ENCODE results near the gene ZNF136. TPM values are rescaled to one million over a fixed set of nuclear protein-coding genes. Genes with fewer than 3 reads are reported as not detected.

The ZNF136 gene
- 10 to 100 TPM; 14.5 to 17.4 TPM for total RNA-seq

DNA sequence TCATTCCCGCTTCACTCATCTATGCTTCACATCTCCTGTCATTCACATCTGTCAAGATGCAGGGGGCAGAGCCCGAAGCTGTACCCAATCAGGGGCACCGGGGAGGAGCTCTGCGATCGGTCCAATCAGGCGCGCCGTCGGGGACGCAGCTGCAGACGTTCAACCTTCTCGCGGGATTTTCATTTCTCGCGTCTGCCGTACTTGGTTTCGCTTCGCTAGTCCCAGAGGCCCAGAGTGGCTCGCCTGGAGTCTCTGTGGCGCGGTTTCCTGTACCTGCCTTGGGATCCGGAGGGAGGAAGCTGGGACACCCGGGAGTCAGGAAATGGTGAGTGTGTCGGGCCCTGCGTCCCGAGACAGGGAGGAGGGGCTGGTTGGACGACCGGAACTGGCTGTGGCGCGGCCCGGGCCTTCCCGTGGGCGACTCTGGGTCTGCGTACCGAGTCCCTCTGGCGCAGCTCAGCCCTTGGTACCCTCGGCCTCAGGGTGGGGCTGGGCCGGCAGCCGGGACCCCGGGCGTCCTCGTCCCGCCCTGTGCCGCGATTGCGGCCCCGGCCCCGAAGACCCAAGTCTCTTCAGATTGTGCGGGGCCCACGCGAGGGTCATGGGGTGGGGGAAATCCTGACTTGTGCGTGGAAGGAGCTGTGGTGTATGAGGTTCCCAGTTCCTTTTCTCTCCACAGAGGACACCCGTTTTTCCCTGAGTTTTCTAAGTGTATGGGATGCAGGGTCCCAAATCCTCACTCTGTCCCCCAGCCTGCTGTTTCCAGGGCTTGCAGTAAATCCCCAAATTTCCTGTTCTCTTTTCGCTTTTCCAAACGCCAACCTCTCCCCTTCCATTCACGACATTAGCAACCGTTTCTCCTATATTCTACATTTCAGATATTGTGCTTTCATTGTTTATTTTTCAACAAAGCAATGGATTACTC, at the start of gene ZNF136:
Gene ZNF136, plus strand, starts transcription at position 215 of the 925 bp plus-strand sequence. Its CDS starts 108 bp downstream, at position 323.
- Mint-ChIP-seq H3K36me3 (ENCODE audit: low read depth) (peaks cover 30% of the 10 kb centered on the region), H3K4me3 (peak within 1 kb of the TSS; percentile 93), H3K27ac (peak within 1 kb of the TSS; percentile 97), H3K4me1 (peaks cover 44% of the 10 kb centered on the region), H3K9me3 (peaks cover 2% of the 10 kb centered on the region), H3K27me3 (no peaks in the 10 kb centered on the region)
- CTCF ChIA-PET = interaction anchor here (0.6 to 1.7 kb wide), 5 partner anchors 22 to 603 kb away, joined by 3 to 5 read pairs (median 4); partner anchors contain the start of gene ZNF20
- DNase-seq = peak; percentile 97
- POLR2A ChIA-PET = interaction anchor here (0.7 to 1.0 kb wide), 3 partner anchors 14 to 365 kb away, joined by 3 to 4 read pairs (median 4); partner anchors contain the start of gene ZNF491

- H3K4me1 Mint-ChIP-seq = no peaks in the 10 kb centered on the region
- H3K9me3 Mint-ChIP-seq = peaks cover 45% of the 10 kb centered on the region
- H3K27ac Mint-ChIP-seq = no peak overlapping the region
- no peak overlapping the region for H3K4me3 Mint-ChIP-seq
- CTCF ChIA-PET = interaction anchor here (0.6 kb wide), 1 partner anchor 157 kb away, joined by 4 read pairs; no protein-coding TSS in a partner anchor
- H3K36me3 Mint-ChIP-seq (ENCODE audit: low read depth) = peaks cover 48% of the 10 kb centered on the region
- POLR2A ChIA-PET = no interaction called here
- DNase-seq = no peak
- H3K27me3 Mint-ChIP-seq = no peaks in the 10 kb centered on the region
These were observed 49.8 kb upstream of the ZNF136 start for GRCh38 chr19:12113121-12113520.

DNA sequence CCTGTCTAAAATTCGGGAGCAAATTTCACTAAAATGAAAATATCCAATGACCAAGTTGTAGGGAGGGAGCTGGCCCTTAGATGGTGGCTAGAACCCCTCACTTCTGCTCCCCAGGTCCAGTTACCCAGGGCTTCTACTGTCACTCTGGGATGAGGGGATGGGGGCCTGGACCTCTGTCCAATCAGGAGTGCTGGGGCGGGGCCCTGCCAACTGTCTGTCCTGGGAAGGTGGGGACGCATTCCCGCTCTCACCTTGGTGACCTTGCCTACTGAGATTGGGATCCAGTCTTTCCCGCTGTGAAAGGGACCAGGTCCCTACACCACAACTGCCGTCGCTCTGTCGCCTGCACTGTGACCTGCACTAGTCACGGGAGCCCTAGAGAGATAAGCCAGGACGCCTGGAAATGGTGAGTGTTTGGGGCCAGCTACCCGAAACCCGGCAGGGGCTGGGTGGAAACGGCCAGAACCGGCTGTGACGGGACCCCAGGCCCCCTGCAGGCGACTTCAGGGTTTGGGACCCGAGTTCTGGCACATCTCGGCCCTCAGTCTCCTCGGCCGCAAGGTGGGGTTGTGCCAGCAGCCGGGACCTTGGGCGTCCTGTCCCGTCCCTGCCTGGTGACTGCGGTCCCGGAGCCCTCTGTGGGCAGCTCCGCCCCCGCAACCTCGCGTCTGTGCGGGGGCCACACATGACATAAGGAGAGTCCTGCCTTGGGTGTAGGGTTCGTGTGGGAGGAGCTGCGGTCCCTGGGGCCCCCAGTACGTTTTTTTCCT, 45.5 kb upstream of the ZNF136 start:
- Mint-ChIP-seq H3K27ac (no peak overlapping the region), H3K4me3 (no peak overlapping the region), H3K36me3 (ENCODE audit: low read depth) (peaks cover 23% of the 10 kb centered on the region), H3K27me3 (no peaks in the 10 kb centered on the region), H3K4me1 (no peaks in the 10 kb centered on the region), H3K9me3 (peaks cover 26% of the 10 kb centered on the region)
- POLR2A ChIA-PET = no interaction called here
- CTCF ChIA-PET = interaction anchor here (0.6 kb wide), 1 partner anchor 62 kb away, joined by 3 read pairs; no protein-coding TSS in a partner anchor
- no peak for DNase-seq

DNA sequence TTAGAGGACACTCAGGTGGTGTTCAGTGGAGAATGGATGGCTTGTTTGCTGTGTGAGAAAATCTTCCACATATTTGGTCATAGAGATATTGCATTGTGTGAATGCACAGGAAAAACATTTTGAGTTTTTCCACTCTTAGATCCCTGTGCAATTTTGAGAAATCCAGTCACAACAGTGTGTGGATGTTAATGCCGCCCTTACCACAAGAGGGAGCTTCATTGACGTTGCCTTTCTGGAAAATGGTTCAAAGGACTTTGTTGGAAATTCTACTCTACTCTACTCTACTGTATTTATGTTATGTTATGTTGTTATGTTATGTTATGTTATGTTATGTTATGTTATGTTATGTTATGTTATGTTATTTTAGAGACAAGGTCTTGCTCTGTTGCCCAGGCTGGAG, 36.2 kb upstream of the ZNF136 start:
- Mint-ChIP-seq H3K27me3 (no peaks in the 10 kb centered on the region), H3K4me3 (no peak overlapping the region), H3K4me1 (no peaks in the 10 kb centered on the region), H3K36me3 (ENCODE audit: low read depth) (peaks cover 11% of the 10 kb centered on the region), H3K27ac (no peak overlapping the region), H3K9me3 (peaks cover 26% of the 10 kb centered on the region)
- DNase-seq = peak; percentile 14
- CTCF ChIA-PET = interaction anchor here (0.6 kb wide), 1 partner anchor 731 kb away, joined by 3 read pairs; no protein-coding TSS in a partner anchor
- POLR2A ChIA-PET = no interaction called here

GRCh38 chr19:12133069-12133468, 29.8 kb upstream of the ZNF136 start:
- Mint-ChIP-seq H3K36me3 (ENCODE audit: low read depth) (peaks cover 65% of the 10 kb centered on the region), H3K9me3 (peaks cover 54% of the 10 kb centered on the region)

DNA sequence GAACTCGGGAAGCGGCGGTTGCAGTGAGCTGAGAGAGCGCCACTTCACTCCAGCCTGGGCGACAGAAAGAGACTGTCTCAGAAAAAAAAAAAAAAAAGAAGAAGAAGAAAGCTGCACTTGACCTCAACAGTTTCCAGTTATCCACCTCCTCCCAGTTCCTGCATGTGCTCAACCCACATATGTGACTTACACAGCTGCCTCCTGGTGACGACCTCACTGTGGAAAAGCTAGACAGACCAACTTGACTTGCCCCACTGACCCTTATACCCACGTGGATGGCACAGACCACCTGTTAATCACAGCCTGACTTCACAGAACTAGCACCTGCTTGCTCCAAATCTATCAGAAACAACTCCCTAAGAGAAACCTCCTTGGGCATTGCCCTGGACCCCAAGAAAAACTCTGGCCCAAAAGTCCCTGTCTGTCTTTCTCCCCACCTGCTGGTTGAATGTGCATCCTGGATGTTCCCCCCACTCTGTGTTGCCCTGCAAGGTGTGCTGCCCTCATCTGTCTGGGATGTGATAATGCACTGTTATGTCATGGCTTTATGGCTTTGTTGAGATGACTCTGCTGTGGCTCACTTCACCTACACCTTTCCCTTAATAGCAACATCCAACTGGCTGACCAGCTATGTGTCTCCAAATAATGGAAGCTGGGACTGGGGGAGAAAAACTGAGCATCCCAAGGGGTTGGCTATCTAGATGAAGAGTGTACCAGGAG, 25.5 kb upstream of the ZNF136 start:
- Mint-ChIP-seq H3K36me3 (ENCODE audit: low read depth) (peaks cover 57% of the 10 kb centered on the region), H3K9me3 (peaks cover 30% of the 10 kb centered on the region), H3K4me3 (no peak overlapping the region), H3K4me1 (peaks cover 38% of the 10 kb centered on the region), H3K27ac (peak overlapping the region; percentile 44), H3K27me3 (no peaks in the 10 kb centered on the region)
- ChIA-PET CTCF (interaction anchor here (1.1 to 1.6 kb wide), 4 partner anchors 77 to 340 kb away, joined by 3 to 4 read pairs (median 4); partner anchors contain the start of gene ZNF878), POLR2A (no interaction called here)
- peak; percentile 24 for DNase-seq

More at GRCh38 chr19:12133069-12133468, 29.8 kb upstream of the ZNF136 start:
- Mint-ChIP-seq H3K27me3 (no peaks in the 10 kb centered on the region), H3K27ac (no peak overlapping the region), H3K4me1 (peaks cover 9% of the 10 kb centered on the region), H3K4me3 (no peak overlapping the region)
- ChIA-PET CTCF (interaction anchor here (0.6 kb wide), 1 partner anchor 1002 kb away, joined by 3 read pairs; no protein-coding TSS in a partner anchor), POLR2A (no interaction called here)
- DNase-seq = no peak

DNA sequence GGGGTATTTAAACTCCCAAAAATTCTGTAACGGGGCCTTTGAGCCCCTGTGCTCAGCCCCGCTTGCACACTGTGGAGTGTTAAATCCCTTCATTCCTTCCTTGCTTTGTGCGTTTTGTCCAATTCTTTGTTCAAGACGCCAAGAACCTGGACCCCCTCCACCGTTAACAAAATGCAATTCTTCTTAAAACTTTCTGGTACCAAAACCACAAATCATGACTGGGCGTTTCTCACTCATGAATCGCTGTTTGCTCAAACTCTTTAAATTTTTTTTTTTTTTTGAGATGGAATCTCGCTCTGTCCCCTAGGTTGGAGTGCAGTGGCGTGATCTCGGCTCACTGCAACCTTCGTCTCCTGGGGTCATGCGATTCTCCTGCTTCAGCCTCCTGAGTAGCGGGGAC, 23.6 kb upstream of the ZNF136 start:
- H3K27me3 Mint-ChIP-seq = no peaks in the 10 kb centered on the region
- peaks cover 15% of the 10 kb centered on the region for H3K9me3 Mint-ChIP-seq
- ChIA-PET POLR2A (no interaction called here), CTCF (interaction anchor here (2.5 kb wide), 3 partner anchors 16 to 151 kb away, joined by 10 to 20 read pairs (median 11); partner anchors contain the start of gene ZNF625)
- H3K36me3 Mint-ChIP-seq (ENCODE audit: low read depth) = peaks cover 39% of the 10 kb centered on the region
- H3K4me3 Mint-ChIP-seq = peak overlapping the region; percentile 88
- no peak for DNase-seq
- H3K27ac Mint-ChIP-seq = peak overlapping the region; percentile 85
- peaks cover 38% of the 10 kb centered on the region for H3K4me1 Mint-ChIP-seq

GRCh38 chr19:12139885-12140544, 22.9 kb upstream of the ZNF136 start, which contains the start of gene ZNF20:
ZNF20 (minus strand) TSS chr19:12140350; CDS start chr19:12140182, 168 bp downstream.
- ChIA-PET POLR2A (interaction anchor here (0.6 to 0.7 kb wide), 4 partner anchors 66 to 919 kb away, joined by 3 to 12 read pairs (median 5); no protein-coding TSS in a partner anchor), CTCF (interaction anchor here (0.6 to 2.5 kb wide), 15 partner anchors 15 to 396 kb away, joined by 3 to 20 read pairs (median 6); partner anchors contain the start of genes ZNF136, ZNF625 and ZNF700)
- Mint-ChIP-seq H3K4me3 (peak within 1 kb of the TSS; percentile 88), H3K27me3 (no peaks in the 10 kb centered on the region), H3K27ac (peak within 1 kb of the TSS; percentile 85), H3K36me3 (ENCODE audit: low read depth) (peaks cover 32% of the 10 kb centered on the region), H3K4me1 (peaks cover 38% of the 10 kb centered on the region), H3K9me3 (peaks cover 16% of the 10 kb centered on the region)
- peak; percentile 93 for DNase-seq

GRCh38 chr19:12140545-12141404, 22.1 kb upstream of the ZNF136 start:
- ChIA-PET POLR2A (interaction anchor here (0.7 kb wide), 1 partner anchor 67 kb away, joined by 3 read pairs; no protein-coding TSS in a partner anchor), CTCF (interaction anchor here (0.5 to 2.5 kb wide), 15 partner anchors 14 to 397 kb away, joined by 3 to 20 read pairs (median 6); partner anchors contain the start of genes ZNF136, ZNF625 and ZNF700)
- Mint-ChIP-seq H3K27ac (peak overlapping the region; percentile 46), H3K9me3 (peaks cover 19% of the 10 kb centered on the region), H3K4me1 (peaks cover 38% of the 10 kb centered on the region), H3K27me3 (no peaks in the 10 kb centered on the region), H3K36me3 (ENCODE audit: low read depth) (peaks cover 33% of the 10 kb centered on the region), H3K4me3 (peak overlapping the region; percentile 88)
- peak; percentile 89 for DNase-seq

GRCh38 chr19:12141405-12141736, 21.5 kb upstream of the ZNF136 start:
- CTCF ChIA-PET = interaction anchor here (0.5 to 2.5 kb wide), 10 partner anchors 14 to 363 kb away, joined by 4 to 20 read pairs (median 8); partner anchors contain the start of genes ZNF136, ZNF625 and ZNF700
- POLR2A ChIA-PET = no interaction called here
- Mint-ChIP-seq H3K27ac (peak overlapping the region; percentile 46), H3K36me3 (ENCODE audit: low read depth) (peaks cover 36% of the 10 kb centered on the region), H3K27me3 (no peaks in the 10 kb centered on the region), H3K4me3 (peak overlapping the region; percentile 88), H3K4me1 (peaks cover 38% of the 10 kb centered on the region), H3K9me3 (peaks cover 20% of the 10 kb centered on the region)
- DNase-seq = no peak

Measured in activated CD4-positive, alpha-beta T cell treated with anti-CD3 and anti-CD28 coated beads, Interleukin-2, amount 10 ng/mL, durations not matched to agents 7 days and 5 days (primary cell).